UCSD-AML1 (cell line): ENCODE measurements around the gene EDIL3.
A peak's percentile ranks its signal among the peaks of the same experiment; 100 is the strongest.

Experiments
- DNase-seq: peaks from one replicate; lab custom pipeline; 2025; ENCODE audit not compliant: unreplicated experiment; lab: John Stamatoyannopoulos, UW

Gene EDIL3

GRCh38 chr5:84384604-84385575 lies at the start of gene EDIL3:
TSS of gene EDIL3 (minus strand) at chr5:84384880. CDS start at chr5:84384374, 506 bp downstream.
- no peak for DNase-seq

- no peak for DNase-seq
Measured at GRCh38 chr5:84433461-84433860, 48.8 kb upstream of the EDIL3 start.

- DNase-seq = no peak
Measured at GRCh38 chr5:84430863-84431663, 46.4 kb upstream of the EDIL3 start.

GRCh38 chr5:84430079-84430478 lies 45.4 kb upstream of the EDIL3 start:
- no peak for DNase-seq

- DNase-seq = no peak
Measured at GRCh38 chr5:84425365-84425881, 40.7 kb upstream of the EDIL3 start.

GRCh38 chr5:84419742-84420141 lies 35.1 kb upstream of the EDIL3 start:
- DNase-seq = no peak

- no peak for DNase-seq
Measured at GRCh38 chr5:84411832-84412605, 27.3 kb upstream of the EDIL3 start.

GRCh38 chr5:84406111-84406510 lies 21.4 kb upstream of the EDIL3 start:
- DNase-seq = no peak

GRCh38 chr5:84403773-84404172 lies 19.1 kb upstream of the EDIL3 start:
- DNase-seq = no peak

GRCh38 chr5:84397385-84397784 lies 12.7 kb upstream of the EDIL3 start:
- no peak for DNase-seq

GRCh38 chr5:84393969-84394368 lies 9.3 kb upstream of the EDIL3 start:
- DNase-seq = no peak

GRCh38 chr5:84392836-84393235 lies 8.2 kb upstream of the EDIL3 start:
- no peak for DNase-seq

- DNase-seq = no peak
Measured at GRCh38 chr5:84385705-84386104, 1.0 kb upstream of the EDIL3 start.

GRCh38 chr5:84383816-84384603 lies 670 bp downstream of the EDIL3 start:
- DNase-seq = no peak

- no peak for DNase-seq
Measured at GRCh38 chr5:84383296-84383815, 1.3 kb downstream of the EDIL3 start.

GRCh38 chr5:84382363-84383295 lies 2.1 kb downstream of the EDIL3 start:
- peak; percentile 17 for DNase-seq

GRCh38 chr5:84381502-84382362 lies 2.9 kb downstream of the EDIL3 start:
- DNase-seq = no peak

GRCh38 chr5:84379749-84380148 lies 4.9 kb downstream of the EDIL3 start:
- no peak for DNase-seq
